Natural killer cell (primary cell): Measurements from ENCODE around the gene HOXA9. TPM values are rescaled to one million over a fixed set of nuclear protein-coding genes. Genes with fewer than 3 reads are reported as not detected.

Experiments
- ATAC-seq, 3 donors: fragments of 150-1000 bp in 2 of 3; fragments of 200-7000 bp in 1 of 3; cut with Tn5 transposase; 1 replicate in 1 of 3; 2 replicates in 2 of 3; pipeline ENCODE4 v1.10.0; 2021; ENCODE audit warnings: mild to moderate bottlenecking in 2 of 3, moderate library complexity in 2 of 3
- DNase-seq, 2 donors: peaks; one replicate each; pipeline versions ENCODE4 v3.0.0 to v3.0.0-alpha.2; 2013 to 2021; ENCODE audit warnings: mixed read lengths in 1 of 2
- H3K27ac ChIP-seq: one replicate; pipeline ENCODE4 v1.5.1; 2013; ENCODE audit warnings: mild to moderate bottlenecking, low read length
- H3K27me3 ChIP-seq: one replicate; pipeline ENCODE4 v1.6.1; 2013; ENCODE audit warnings: low read length; ENCODE audit not compliant: control insufficient read depth, insufficient read depth
- H3K36me3 ChIP-seq: one replicate; pipeline ENCODE4 v1.6.1; 2013; ENCODE audit warnings: low read length; ENCODE audit not compliant: control insufficient read depth, insufficient read depth
- H3K4me1 ChIP-seq: one replicate; pipeline ENCODE4 v1.6.1; 2013; ENCODE audit warnings: low read length; ENCODE audit not compliant: control insufficient read depth, insufficient read depth
- H3K4me3 ChIP-seq: one replicate; pipeline ENCODE4 v1.5.1; 2013; ENCODE audit warnings: low read length
- H3K9me3 ChIP-seq: one replicate; pipeline ENCODE4 v1.6.1; 2013; ENCODE audit warnings: low read length; ENCODE audit not compliant: control insufficient read depth, insufficient read depth
- H3K27ac Mint-ChIP-seq, 2 donors: one replicate each; pipeline ENCODE4 v1.8.0; 2022; ENCODE audit warnings: mild to moderate bottlenecking in 2 of 2, mixed read lengths in 2 of 2, moderate library complexity in 1 of 2
- H3K27me3 Mint-ChIP-seq, 2 donors: one replicate each; pipeline ENCODE4 v1.8.0; 2022; ENCODE audit warnings: low read depth in 2 of 2, mixed read lengths in 2 of 2
- H3K36me3 Mint-ChIP-seq: one replicate; pipeline ENCODE4 v1.8.0; 2022; ENCODE audit warnings: mixed read lengths
- H3K4me1 Mint-ChIP-seq, 2 donors: one replicate each; pipeline ENCODE4 v1.8.0; 2022; ENCODE audit warnings: mixed read lengths in 2 of 2
- H3K4me3 Mint-ChIP-seq: one replicate; pipeline ENCODE4 v1.8.0; 2022; ENCODE audit warnings: mild to moderate bottlenecking, moderate library complexity, mixed read lengths
- H3K9me3 Mint-ChIP-seq, 2 donors: one replicate each; pipeline ENCODE4 v1.8.0; 2022; ENCODE audit warnings: mixed read lengths in 2 of 2
- CTCF ChIP-seq: fragments of 200-600 bp; IDR thresholded peaks from one replicate; pipeline ENCODE4 v1.8.0; 2022; ENCODE audit warnings: antibody characterized with exemption
- WGBS: methylation state at CpG from one replicate; pipeline ENCODE4 v1.1.7; 2013; ENCODE audit warnings: missing lambda C conversion rate; ENCODE audit not compliant: insufficient coverage; 5-methylcytosine and 5-hydroxymethylcytosine counted together
- intact Hi-C: fragments of 100-400 bp; cut with micrococcal nuclease; formaldehyde crosslinking; loops from one replicate; pipeline ENCODE4 v1.14.2; 2022
- total RNA-seq, 4 donors: library from RNA; stranded (reverse); fragments of 120-200 nt in 1 of 4; gene quantifications; one replicate each; pipeline versions ENCODE4 v1.2.3 to v1.2.4, GENCODE V29; 2013 to 2022

The HOXA9 gene
- total RNA-seq, 3 donors from 2014 or later (not counting 1 experiment from before 2014, with no cell fraction given), result 0.39 to 4.6 (median 0.42) TPM

- H3K36me3 Mint-ChIP-seq, result no peaks in the 10 kb centered on the region
- peak overlapping the region; percentile 76 for H3K4me3 Mint-ChIP-seq
- Histone ChIP-seq H3K27me3 (peaks cover 14% of the 10 kb centered on the region), H3K36me3 (no peaks in the 10 kb centered on the region), H3K4me3 (no peak overlapping the region), H3K27ac (no peak overlapping the region), H3K9me3 (no peaks in the 10 kb centered on the region), H3K4me1 (peaks cover 9% of the 10 kb centered on the region)
- ATAC-seq, result no peak
- intact Hi-C loops, result no loop called here
- peak overlapping the region in 1 of 2 donors; percentile 57 for H3K27ac Mint-ChIP-seq
- peaks cover 45 to 58% of the 10 kb centered on the region in 2 donors for H3K27me3 Mint-ChIP-seq
- 86% methylated on average over 27 of the region's 29 CpGs for WGBS
- peaks cover 0 to 10% of the 10 kb centered on the region in 2 donors for H3K4me1 Mint-ChIP-seq
- DNase-seq, result no peak
- TF ChIP-seq CTCF, result no peak
- no peaks in the 10 kb centered on the region for H3K9me3 Mint-ChIP-seq
Measured at GRCh38 chr7:27142580-27143022, 22.7 kb downstream of the HOXA9 start.

GRCh38 chr7:27141923-27142579 is 23.3 kb downstream of the HOXA9 start:
- Mint-ChIP-seq H3K36me3 (no peaks in the 10 kb centered on the region), H3K27me3 (peaks cover 45 to 60% of the 10 kb centered on the region in 2 donors), H3K4me1 (peaks cover 0 to 10% of the 10 kb centered on the region in 2 donors), H3K27ac (peak overlapping the region in 1 of 2 donors; percentile 57), H3K9me3 (no peaks in the 10 kb centered on the region), H3K4me3 (peak overlapping the region; percentile 76)
- intact Hi-C loops, result no loop called here
- peaks cover 8% of the 10 kb centered on the region for H3K27me3 ChIP-seq
- H3K4me1 ChIP-seq, result peaks cover 4% of the 10 kb centered on the region
- TF ChIP-seq CTCF, result no peak
- H3K4me3 ChIP-seq, result no peak overlapping the region
- no peaks in the 10 kb centered on the region for H3K9me3 ChIP-seq
- 90% methylated on average over 30 of the region's 30 CpGs for WGBS
- H3K27ac ChIP-seq, result no peak overlapping the region
- ATAC-seq, result no peak
- DNase-seq, result no peak
- H3K36me3 ChIP-seq, result no peaks in the 10 kb centered on the region

- intact Hi-C loops, result no loop called here
- WGBS, result 96% methylated on average over 15 of the region's 18 CpGs
- no peak for ATAC-seq
Measured at GRCh38 chr7:27141137-27141922, 24.0 kb downstream of the HOXA9 start.

More at GRCh38 chr7:27141137-27141922, 24.0 kb downstream of the HOXA9 start:
- no peaks in the 10 kb centered on the region for H3K9me3 Mint-ChIP-seq
- peaks cover 3% of the 10 kb centered on the region for H3K4me1 ChIP-seq
- H3K4me3 Mint-ChIP-seq, result peak overlapping the region; percentile 2
- no peak overlapping the region for H3K27ac Mint-ChIP-seq
- H3K27me3 ChIP-seq, result peaks cover 9% of the 10 kb centered on the region
- H3K36me3 Mint-ChIP-seq, result no peaks in the 10 kb centered on the region
- H3K36me3 ChIP-seq, result no peaks in the 10 kb centered on the region
- H3K4me1 Mint-ChIP-seq, result peaks cover 0 to 10% of the 10 kb centered on the region in 2 donors
- no peak for DNase-seq
- TF ChIP-seq CTCF, result no peak
- H3K27ac ChIP-seq, result no peak overlapping the region
- H3K9me3 ChIP-seq, result no peaks in the 10 kb centered on the region
- no peak overlapping the region for H3K4me3 ChIP-seq
- peaks cover 40 to 56% of the 10 kb centered on the region in 2 donors for H3K27me3 Mint-ChIP-seq
